Natural killer cell (primary cell): ENCODE results near the gene DPH2. TPM values are rescaled to one million over a fixed set of nuclear protein-coding genes. Genes with fewer than 3 reads are reported as not detected.

ENCODE experiments used
- ATAC-seq, 3 donors: fragments of 150-1000 bp in 2 of 3; fragments of 200-7000 bp in 1 of 3; cut with Tn5 transposase; 1 replicate in 1 of 3; 2 replicates in 2 of 3; pipeline ENCODE4 v1.10.0; 2021; ENCODE audit warnings: mild to moderate bottlenecking in 2 of 3, moderate library complexity in 2 of 3
- DNase-seq, 2 donors: peaks; one replicate each; pipeline versions ENCODE4 v3.0.0 to v3.0.0-alpha.2; 2013 to 2021; ENCODE audit warnings: mixed read lengths in 1 of 2
- H3K27ac ChIP-seq: one replicate; pipeline ENCODE4 v1.5.1; 2013; ENCODE audit warnings: mild to moderate bottlenecking, low read length
- H3K27me3 ChIP-seq: one replicate; pipeline ENCODE4 v1.6.1; 2013; ENCODE audit warnings: low read length; ENCODE audit not compliant: control insufficient read depth, insufficient read depth
- H3K36me3 ChIP-seq: one replicate; pipeline ENCODE4 v1.6.1; 2013; ENCODE audit warnings: low read length; ENCODE audit not compliant: control insufficient read depth, insufficient read depth
- H3K4me1 ChIP-seq: one replicate; pipeline ENCODE4 v1.6.1; 2013; ENCODE audit warnings: low read length; ENCODE audit not compliant: control insufficient read depth, insufficient read depth
- H3K4me3 ChIP-seq: one replicate; pipeline ENCODE4 v1.5.1; 2013; ENCODE audit warnings: low read length
- H3K9me3 ChIP-seq: one replicate; pipeline ENCODE4 v1.6.1; 2013; ENCODE audit warnings: low read length; ENCODE audit not compliant: control insufficient read depth, insufficient read depth
- H3K27ac Mint-ChIP-seq, 2 donors: one replicate each; pipeline ENCODE4 v1.8.0; 2022; ENCODE audit warnings: mild to moderate bottlenecking in 2 of 2, mixed read lengths in 2 of 2, moderate library complexity in 1 of 2
- H3K27me3 Mint-ChIP-seq, 2 donors: one replicate each; pipeline ENCODE4 v1.8.0; 2022; ENCODE audit warnings: low read depth in 2 of 2, mixed read lengths in 2 of 2
- H3K36me3 Mint-ChIP-seq: one replicate; pipeline ENCODE4 v1.8.0; 2022; ENCODE audit warnings: mixed read lengths
- H3K4me1 Mint-ChIP-seq, 2 donors: one replicate each; pipeline ENCODE4 v1.8.0; 2022; ENCODE audit warnings: mixed read lengths in 2 of 2
- H3K4me3 Mint-ChIP-seq: one replicate; pipeline ENCODE4 v1.8.0; 2022; ENCODE audit warnings: mild to moderate bottlenecking, moderate library complexity, mixed read lengths
- H3K9me3 Mint-ChIP-seq, 2 donors: one replicate each; pipeline ENCODE4 v1.8.0; 2022; ENCODE audit warnings: mixed read lengths in 2 of 2
- CTCF ChIP-seq: fragments of 200-600 bp; IDR thresholded peaks from one replicate; pipeline ENCODE4 v1.8.0; 2022; ENCODE audit warnings: antibody characterized with exemption
- WGBS: methylation state at CpG from one replicate; pipeline ENCODE4 v1.1.7; 2013; ENCODE audit warnings: missing lambda C conversion rate; ENCODE audit not compliant: insufficient coverage; 5-methylcytosine and 5-hydroxymethylcytosine counted together
- intact Hi-C: fragments of 100-400 bp; cut with micrococcal nuclease; formaldehyde crosslinking; loops from one replicate; pipeline ENCODE4 v1.14.2; 2022
- total RNA-seq, 4 donors: library from RNA; stranded (reverse); fragments of 120-200 nt in 1 of 4; gene quantifications; one replicate each; pipeline versions ENCODE4 v1.2.3 to v1.2.4, GENCODE V29; 2013 to 2022

The DPH2 gene
- total RNA-seq = 10 to 100 TPM; 18.2 to 27.3 (median 18.8) TPM
- total RNA-seq (2013) = 20.1 TPM

- TF ChIP-seq CTCF = no peak
- Histone ChIP-seq H3K36me3 (peaks cover 3% of the 10 kb centered on the region), H3K4me3 (peak within 1 kb of the TSS; percentile 61), H3K27me3 (no peaks in the 10 kb centered on the region), H3K4me1 (peaks cover 28% of the 10 kb centered on the region), H3K27ac (no peak within 1 kb of the TSS), H3K9me3 (no peaks in the 10 kb centered on the region)
- DNase-seq (peak; percentile 84 to 97), ATAC-seq (peak; percentile 88 to 95 (median 90))
- peak within 1 kb of the TSS; percentile 75 to 82 for H3K27ac Mint-ChIP-seq
- no peaks in the 10 kb centered on the region for H3K27me3 Mint-ChIP-seq
- no peaks in the 10 kb centered on the region for H3K9me3 Mint-ChIP-seq
- peaks cover 36 to 37% of the 10 kb centered on the region in 2 donors for H3K4me1 Mint-ChIP-seq
- H3K36me3 Mint-ChIP-seq = no peaks in the 10 kb centered on the region
- WGBS = under 1% methylated on average over 39 of the region's 47 CpGs
- intact Hi-C loops = loop anchor here (1.0 kb wide), 1 partner anchor 24 kb away; the partner anchor contains the start of gene IPO13
- peak within 1 kb of the TSS; percentile 95 for H3K4me3 Mint-ChIP-seq
Observed at GRCh38 chr1:43969746-43970466, at the start of gene DPH2. DPH2 (plus strand) TSS chr1:43970010; CDS start chr1:43970176, 166 bp downstream.

GRCh38 chr1:43921022-43921421 is 48.8 kb upstream of the DPH2 start:
- no peak overlapping the region for H3K4me3 ChIP-seq
- intact Hi-C loops = no loop called here
- Mint-ChIP-seq H3K9me3 (no peaks in the 10 kb centered on the region), H3K27ac (no peak overlapping the region), H3K36me3 (no peaks in the 10 kb centered on the region), H3K4me3 (no peak overlapping the region), H3K4me1 (peaks cover 0 to 9% of the 10 kb centered on the region in 2 donors), H3K27me3 (no peaks in the 10 kb centered on the region)
- H3K36me3 ChIP-seq = no peaks in the 10 kb centered on the region
- ATAC-seq (no peak), DNase-seq (no peak)
- H3K4me1 ChIP-seq = no peaks in the 10 kb centered on the region
- H3K27ac ChIP-seq = no peak overlapping the region
- 91% methylated on average over 6 of the region's 6 CpGs for WGBS
- H3K27me3 ChIP-seq = no peaks in the 10 kb centered on the region
- H3K9me3 ChIP-seq = no peaks in the 10 kb centered on the region
- no peak for TF ChIP-seq CTCF

GRCh38 chr1:43924516-43924915 is 45.3 kb upstream of the DPH2 start:
- Mint-ChIP-seq H3K4me1 (peaks cover 0 to 8% of the 10 kb centered on the region in 2 donors), H3K36me3 (no peaks in the 10 kb centered on the region), H3K27me3 (no peaks in the 10 kb centered on the region), H3K4me3 (no peak overlapping the region), H3K9me3 (no peaks in the 10 kb centered on the region), H3K27ac (no peak overlapping the region)
- no peak for ATAC-seq
- Histone ChIP-seq H3K27ac (no peak overlapping the region), H3K4me1 (no peaks in the 10 kb centered on the region), H3K27me3 (no peaks in the 10 kb centered on the region), H3K9me3 (no peaks in the 10 kb centered on the region), H3K4me3 (no peak overlapping the region), H3K36me3 (no peaks in the 10 kb centered on the region)
- WGBS = 83% methylated on average over 4 of the region's 4 CpGs
- intact Hi-C loops = no loop called here
- DNase-seq = no peak
- TF ChIP-seq CTCF = no peak

- Histone ChIP-seq H3K9me3 (no peaks in the 10 kb centered on the region), H3K4me1 (no peaks in the 10 kb centered on the region), H3K36me3 (no peaks in the 10 kb centered on the region), H3K4me3 (no peak overlapping the region), H3K27ac (no peak overlapping the region), H3K27me3 (no peaks in the 10 kb centered on the region)
- Mint-ChIP-seq H3K36me3 (no peaks in the 10 kb centered on the region), H3K9me3 (no peaks in the 10 kb centered on the region), H3K27ac (no peak overlapping the region), H3K27me3 (no peaks in the 10 kb centered on the region), H3K4me3 (no peak overlapping the region), H3K4me1 (no peaks in the 10 kb centered on the region)
- no peak for ATAC-seq
- WGBS = 93% methylated on average over 9 of the region's 9 CpGs
- no peak for TF ChIP-seq CTCF
- intact Hi-C loops = no loop called here
- DNase-seq = no peak
Observed at GRCh38 chr1:43925846-43926245, 44.0 kb upstream of the DPH2 start.
